ENCODE results near the gene NOL6.

NOL6 gene

DNA sequence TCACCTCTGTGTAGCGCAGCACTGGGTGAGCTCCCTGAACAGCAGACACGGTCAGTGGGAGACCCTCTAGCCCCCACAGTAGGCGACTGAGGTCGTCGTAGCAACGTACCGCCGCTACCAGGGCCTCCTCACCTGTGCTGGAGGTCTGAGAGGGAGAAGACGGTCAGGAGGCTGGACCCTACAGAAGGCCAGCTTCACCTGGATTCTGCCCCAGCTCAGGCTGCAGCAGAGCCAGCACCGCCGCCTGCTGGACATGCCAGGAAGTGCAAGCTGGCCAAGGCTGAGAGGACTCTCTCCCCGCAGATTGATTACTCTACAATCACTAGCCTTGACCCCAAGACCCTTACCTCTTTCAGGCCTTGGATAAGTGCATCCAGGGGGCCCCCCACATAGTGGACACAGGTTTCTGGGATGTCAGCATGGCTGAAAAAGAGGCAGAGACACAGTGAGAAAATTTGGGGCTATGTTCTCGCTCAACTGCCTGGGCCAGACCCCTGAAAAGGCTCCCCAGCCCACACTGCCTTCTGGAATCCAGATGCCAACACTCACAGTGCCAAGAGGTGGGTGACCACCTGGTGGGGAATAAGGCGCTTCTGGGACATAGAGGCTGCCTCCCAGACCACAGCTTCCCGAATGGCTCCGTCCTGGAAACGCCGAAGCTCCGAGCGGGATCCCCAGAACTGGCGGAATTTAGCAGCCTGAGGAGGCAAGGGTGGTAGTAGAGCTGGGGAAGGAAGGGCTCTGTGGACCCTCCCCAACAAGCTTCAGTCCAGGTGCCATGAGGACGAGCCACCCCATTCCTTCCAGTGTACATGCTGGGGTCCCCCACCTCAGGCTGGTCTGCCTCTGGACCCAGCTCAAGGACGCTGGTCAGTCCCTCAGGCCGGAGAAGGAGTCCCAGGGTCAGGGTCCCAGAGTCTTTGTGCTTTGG is 6.9 kb downstream of the NOL6 start:
- H3K27ac ChIP-seq, result no peak overlapping the region
- TF ChIP-seq, protein P1, sequence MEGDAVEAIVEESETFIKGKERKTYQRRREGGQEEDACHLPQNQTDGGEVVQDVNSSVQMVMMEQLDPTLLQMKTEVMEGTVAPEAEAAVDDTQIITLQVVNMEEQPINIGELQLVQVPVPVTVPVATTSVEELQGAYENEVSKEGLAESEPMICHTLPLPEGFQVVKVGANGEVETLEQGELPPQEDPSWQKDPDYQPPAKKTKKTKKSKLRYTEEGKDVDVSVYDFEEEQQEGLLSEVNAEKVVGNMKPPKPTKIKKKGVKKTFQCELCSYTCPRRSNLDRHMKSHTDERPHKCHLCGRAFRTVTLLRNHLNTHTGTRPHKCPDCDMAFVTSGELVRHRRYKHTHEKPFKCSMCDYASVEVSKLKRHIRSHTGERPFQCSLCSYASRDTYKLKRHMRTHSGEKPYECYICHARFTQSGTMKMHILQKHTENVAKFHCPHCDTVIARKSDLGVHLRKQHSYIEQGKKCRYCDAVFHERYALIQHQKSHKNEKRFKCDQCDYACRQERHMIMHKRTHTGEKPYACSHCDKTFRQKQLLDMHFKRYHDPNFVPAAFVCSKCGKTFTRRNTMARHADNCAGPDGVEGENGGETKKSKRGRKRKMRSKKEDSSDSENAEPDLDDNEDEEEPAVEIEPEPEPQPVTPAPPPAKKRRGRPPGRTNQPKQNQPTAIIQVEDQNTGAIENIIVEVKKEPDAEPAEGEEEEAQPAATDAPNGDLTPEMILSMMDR (conservative IDR thresholded peaks at IDR 0.05), result peak; percentile 99

DNA sequence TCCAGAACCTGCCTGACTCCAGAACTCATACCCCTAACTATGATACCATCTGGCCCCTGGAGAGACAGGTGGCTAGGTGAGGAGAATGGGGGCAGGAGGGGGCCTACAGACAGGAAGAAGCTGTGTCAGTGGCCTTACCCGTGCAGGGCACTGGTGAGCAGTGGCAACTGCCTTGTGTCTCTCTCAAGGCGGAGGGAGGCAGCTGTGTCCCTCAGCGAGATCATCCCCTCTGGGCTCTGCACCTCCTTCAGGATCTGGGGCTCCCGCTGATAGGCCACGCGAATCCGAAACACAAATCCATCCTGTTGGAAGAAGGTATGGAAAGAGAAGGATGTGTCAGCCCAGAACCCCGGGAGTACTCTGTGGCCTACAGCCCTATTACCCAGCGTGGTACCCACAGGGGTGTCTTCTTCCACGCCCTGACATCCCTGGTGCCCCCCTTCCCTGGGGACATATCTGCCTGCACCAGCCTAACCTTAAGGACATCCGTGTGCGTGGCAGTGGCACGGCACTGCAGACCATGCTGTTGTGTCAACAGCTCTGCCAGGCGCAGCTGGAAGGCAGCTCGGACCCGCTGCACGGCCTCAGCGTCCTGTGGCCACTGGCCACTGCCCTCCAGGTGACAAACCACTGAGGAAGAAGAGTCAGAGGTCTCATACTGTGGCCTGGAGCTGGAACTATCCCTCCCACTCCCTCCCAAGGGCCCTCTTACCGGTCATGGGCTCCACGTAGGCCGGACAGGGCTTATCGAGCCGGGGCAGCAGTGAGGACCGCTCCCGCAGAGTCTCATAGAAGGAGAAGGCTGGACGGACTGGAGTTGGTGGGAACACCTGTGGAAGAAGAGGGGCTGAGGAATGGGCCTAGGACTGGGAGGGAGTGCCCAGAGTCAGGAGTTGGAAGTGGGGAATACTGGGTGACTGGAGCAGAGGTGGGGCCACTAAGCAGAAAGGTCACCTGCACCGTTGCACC is 7.8 kb downstream of the NOL6 start:
- TF ChIP-seq, protein P1 (conservative IDR thresholded peaks at IDR 0.05), result no peak
- H3K27ac ChIP-seq, result no peak overlapping the region

DNA sequence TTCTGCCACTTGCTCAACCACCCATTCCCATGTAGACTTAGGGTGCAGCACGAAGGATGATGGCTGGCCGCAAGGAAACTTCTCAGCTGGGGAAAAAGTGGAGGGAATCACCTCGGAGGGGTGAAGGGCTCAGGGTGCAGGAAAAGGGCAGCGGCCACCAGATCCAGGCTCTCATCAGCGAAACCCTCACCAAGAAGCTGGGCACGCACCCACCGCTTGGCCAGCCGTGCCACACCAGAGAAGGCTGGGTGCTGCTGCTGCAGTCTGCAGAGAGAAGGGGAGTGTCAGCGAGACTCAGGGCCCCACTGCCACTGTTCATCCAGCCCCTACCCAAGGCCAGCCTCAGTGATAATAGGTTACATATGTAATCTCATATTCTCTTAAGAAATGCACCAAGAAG is 8.6 kb downstream of the NOL6 start:
- TF ChIP-seq, protein P1 (conservative IDR thresholded peaks at IDR 0.05), result no peak
- H3K27ac ChIP-seq, result no peak overlapping the region

DNA sequence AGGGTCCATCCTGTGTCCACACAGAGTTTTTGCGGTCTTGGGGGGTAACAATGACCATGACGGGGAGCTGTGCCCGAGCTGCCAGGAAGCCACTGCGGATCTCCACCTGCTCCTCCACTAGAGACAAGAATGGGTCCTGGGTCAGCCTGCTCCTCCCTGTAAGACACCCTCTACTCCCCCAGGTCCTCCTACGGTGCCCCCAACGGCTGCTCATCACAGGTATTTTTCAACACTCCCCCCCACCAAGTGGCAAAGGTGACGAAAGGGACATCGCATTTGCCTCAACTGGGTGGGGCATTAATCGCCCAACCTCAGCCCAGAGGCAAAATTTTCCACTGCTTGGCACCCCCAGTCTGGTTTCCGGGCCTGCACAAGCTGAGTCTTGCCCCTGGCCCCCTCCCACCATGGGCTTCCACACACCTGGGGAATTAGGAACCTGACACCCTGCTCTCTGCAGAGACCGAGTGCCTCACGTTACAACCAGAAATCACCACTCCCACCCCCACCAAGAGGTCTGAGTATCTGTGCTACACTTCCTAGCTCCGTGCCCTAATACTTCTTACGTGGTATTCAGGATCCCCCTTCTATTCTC is 9.6 kb downstream of the NOL6 start:
- no peak overlapping the region for H3K27ac ChIP-seq
- TF ChIP-seq, protein P1 (conservative IDR thresholded peaks at IDR 0.05), result no peak

DNA sequence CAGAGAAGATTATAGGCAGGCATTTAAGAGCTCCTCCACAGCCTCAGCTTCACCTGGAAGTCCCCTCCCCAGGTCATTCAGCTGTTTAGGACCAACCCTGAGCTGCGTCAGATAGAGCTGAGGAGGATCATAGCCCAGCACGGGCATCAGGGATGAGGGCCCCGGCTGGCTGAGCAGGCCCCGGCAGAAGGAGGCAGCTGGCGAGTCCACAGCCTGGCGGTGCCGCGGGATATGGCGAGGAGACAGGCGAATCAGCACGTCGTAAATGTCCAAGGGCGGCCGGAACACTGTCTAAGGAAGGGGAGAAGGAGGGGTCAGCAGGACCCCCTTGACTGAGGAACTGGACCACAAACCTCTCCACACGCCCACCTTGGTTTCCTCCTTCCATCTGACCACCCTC is 10.6 kb downstream of the NOL6 start:
- TF ChIP-seq, protein P1 (conservative IDR thresholded peaks at IDR 0.05), result no peak
- no peak overlapping the region for H3K27ac ChIP-seq

DNA sequence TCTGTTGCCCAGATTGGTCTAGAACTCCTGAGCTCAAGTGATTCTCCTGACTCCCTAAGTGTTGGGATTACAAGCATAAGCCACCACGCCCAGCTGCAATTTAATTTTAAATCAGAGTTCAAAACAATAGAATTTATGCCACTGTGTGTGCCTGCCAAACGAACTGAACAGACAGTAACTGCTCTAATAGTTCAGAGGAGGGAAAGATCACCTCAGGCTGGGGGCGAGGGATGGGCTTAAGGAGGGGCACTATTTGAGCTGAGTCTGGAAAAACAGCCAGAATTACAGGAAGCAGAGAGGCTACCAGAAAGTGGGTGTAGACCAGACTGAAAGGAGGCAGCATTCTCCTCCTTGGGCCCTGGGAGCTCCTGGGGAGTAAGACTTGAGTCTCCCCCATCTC is 12.2 kb downstream of the NOL6 start:
- H3K27ac ChIP-seq, result no peak overlapping the region

More for the DNA sequence above, 12.2 kb downstream of the NOL6 start:
- TF ChIP-seq, protein P1 (conservative IDR thresholded peaks at IDR 0.05), result no peak

All from VCaP (cell line).